Astrocyte of the spinal cord (primary cell): ENCODE results near the gene MYBPHL.

ENCODE experiments used
- DNase-seq: peaks from one replicate; pipeline ENCODE4 v3.0.0; 2011; ENCODE audit warnings: low read depth, low spot score
- H3K4me3 ChIP-seq: 2 replicates; pipeline ENCODE4 v1.5.1; 2011; ENCODE audit warnings: low read depth, mild to moderate bottlenecking, low read length, moderate library complexity
- in situ Hi-C: cut with HindIII; loops from 2 replicates; pipeline ENCODE4 v1.10.0; 2017; ENCODE audit warnings: low sequenced_read_pairs
- TF ChIP-seq, protein P1 (sequence below): IDR thresholded peaks from 2 replicates; pipeline ENCODE4 v1.5.1; 2012; ENCODE audit warnings: low read depth, mild to moderate bottlenecking, low read length, inconsistent platforms

The MYBPHL gene

DNA sequence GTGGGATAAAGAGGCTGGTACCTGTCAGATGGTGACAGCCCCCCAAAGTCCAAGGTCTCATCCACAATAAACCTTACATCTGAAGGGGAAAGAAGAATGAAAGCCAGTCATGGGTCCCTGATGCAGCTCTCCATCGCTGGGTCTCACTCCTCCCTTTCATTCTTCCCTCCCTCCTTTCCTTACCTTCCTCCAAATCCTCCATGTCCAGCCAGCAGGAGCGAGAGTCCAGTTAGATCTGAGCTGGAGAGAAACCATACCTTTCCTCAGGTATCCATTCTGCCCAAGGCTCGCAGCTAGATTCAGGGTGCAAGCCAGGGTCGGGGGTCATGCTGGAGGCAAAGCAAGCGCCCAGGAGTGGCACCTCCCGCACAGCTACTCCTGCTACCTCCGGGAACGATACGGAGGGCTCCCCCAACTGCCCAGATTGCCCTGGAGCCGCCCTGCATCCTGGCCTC is 24.3 kb downstream of the MYBPHL start:
- no peak for DNase-seq
- TF ChIP-seq, protein P1, sequence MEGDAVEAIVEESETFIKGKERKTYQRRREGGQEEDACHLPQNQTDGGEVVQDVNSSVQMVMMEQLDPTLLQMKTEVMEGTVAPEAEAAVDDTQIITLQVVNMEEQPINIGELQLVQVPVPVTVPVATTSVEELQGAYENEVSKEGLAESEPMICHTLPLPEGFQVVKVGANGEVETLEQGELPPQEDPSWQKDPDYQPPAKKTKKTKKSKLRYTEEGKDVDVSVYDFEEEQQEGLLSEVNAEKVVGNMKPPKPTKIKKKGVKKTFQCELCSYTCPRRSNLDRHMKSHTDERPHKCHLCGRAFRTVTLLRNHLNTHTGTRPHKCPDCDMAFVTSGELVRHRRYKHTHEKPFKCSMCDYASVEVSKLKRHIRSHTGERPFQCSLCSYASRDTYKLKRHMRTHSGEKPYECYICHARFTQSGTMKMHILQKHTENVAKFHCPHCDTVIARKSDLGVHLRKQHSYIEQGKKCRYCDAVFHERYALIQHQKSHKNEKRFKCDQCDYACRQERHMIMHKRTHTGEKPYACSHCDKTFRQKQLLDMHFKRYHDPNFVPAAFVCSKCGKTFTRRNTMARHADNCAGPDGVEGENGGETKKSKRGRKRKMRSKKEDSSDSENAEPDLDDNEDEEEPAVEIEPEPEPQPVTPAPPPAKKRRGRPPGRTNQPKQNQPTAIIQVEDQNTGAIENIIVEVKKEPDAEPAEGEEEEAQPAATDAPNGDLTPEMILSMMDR: no peak
- in situ Hi-C loops: no loop called here

DNA sequence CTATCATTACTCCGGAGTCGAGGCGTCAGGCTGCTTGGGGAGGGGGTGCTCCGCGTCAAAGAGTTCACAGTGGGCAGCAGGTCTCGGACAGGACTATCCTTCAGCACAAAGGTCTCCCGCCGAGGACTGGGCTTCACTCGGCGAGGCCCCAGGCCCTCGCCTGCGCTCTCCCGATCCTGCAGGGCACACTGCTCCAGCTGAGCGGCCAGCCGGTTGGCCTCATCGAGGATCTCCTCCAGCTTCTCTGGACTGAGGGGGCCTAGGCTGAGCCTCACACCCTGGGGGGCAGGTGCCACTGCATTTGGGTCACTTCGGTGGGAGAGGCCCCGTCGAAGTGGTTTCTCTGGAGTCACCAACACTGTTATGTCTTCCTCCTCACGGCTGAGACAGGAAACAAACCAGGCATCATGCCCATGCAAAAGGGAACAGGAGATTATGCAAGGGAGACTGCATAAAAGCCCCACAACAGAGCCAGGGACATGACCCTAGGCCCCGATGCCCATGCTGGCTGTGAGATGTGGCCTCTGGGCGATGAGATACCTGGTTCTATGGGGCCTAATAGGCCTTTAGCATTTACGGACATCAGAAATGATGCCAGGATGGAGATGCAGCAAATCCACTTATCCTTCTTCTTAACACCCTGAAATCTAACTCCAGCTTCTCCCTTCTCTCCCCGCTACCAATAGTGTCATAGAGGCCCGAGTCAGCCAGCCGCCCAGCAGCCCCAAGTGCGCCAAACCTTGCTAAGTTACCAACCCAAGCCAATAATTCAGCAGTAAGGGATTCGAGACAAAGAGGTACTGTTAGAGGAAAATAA is 24.9 kb downstream of the MYBPHL start:
- H3K4me3 ChIP-seq: peak overlapping the region; percentile 88
- no peak for DNase-seq
- in situ Hi-C loops: no loop called here
- TF ChIP-seq, protein P1: no peak

More for the DNA sequence above, 24.3 kb downstream of the MYBPHL start:
- peak overlapping the region; percentile 88 for H3K4me3 ChIP-seq

DNA sequence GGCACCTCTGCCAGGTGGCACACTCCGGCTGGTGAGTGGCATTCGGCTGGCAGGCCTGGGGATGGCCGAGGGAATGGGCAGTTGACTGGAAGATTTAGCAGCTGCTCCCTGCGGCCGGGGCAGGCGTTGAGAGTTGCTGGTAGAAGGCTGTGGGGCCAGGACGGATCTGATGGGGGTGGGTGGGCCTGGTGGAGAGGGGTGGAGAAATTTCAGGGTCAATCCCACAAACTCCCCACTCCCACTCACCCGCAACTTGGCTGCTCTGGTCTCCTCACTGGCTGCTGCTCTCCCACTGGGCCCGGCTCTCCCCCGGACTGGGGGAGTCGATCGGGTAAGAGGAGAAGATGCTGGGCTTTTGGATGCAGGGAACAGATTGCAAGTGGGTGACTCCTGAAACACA is 25.9 kb downstream of the MYBPHL start:
- H3K4me3 ChIP-seq: no peak overlapping the region
- TF ChIP-seq, protein P1: no peak
- in situ Hi-C loops: no loop called here
- DNase-seq: no peak

DNA sequence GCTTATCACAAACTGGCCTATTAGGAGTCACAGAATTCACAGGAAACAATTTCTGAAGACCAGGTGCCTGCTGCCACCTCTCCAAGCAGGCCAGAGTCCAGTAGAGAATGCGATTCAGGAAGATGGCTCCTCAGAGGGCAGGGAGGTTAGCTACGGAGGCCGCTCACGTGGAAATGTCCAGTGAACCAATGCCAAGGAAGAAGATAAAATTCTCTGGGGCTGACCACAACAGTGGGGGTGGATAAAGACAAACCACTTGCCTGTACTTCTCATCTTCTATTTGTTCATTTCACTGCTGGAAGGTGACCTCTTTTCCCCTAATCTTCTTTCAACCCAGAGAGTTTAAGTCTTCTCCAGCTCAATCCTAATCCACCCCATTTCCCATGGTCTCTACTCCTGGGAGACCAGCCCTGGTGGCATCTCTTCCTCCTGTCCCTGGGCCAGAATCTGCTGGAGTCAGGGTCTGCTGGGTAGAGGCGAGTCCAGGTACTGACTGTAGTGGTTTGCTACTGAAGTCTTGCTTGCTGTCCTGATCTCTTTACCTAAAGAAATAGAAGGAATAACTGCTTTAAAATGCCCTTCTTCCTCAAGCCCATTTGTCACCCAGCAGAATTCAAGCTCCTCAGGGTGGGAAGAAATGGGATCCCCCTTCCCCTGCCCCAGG is 27.1 kb downstream of the MYBPHL start:
- DNase-seq: no peak
- in situ Hi-C loops: no loop called here
- H3K4me3 ChIP-seq: no peak overlapping the region
- TF ChIP-seq, protein P1: no peak

DNA sequence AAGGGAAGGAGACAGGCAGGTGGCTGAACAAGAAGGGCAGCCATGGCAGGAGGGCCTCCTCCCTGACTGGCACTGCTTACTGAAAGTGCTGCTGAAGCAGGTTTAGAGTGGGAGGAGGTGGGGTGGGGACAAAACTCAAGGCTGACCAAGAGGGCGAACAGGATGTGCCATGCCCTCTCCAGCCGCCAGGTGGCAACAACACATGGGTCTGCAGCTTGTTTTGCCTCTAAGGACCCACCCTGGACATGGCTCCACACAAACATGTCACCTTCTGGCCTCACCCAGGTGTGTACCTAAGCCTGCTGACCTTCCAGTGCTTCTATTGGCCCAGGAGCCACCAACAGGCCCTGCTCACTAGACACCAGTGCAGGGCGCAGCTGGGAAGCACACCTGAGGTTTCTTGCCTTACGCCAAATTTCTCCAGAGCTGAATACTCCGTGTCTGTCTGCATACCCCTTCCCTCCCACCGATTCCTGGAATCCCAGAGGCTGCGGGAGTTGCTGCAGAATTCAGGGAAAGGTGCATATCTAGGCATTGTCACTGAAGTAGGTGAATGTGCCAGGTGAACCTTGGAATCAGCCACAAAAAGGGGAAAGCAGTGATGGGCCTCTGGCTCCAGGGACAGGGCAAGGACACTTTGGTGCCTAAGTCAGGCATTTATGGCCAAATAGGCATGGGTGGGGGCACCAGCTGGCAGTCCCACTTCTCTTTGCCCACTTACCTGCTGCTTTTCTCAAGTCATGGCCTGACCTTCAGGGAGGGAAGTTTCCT is 29.2 kb downstream of the MYBPHL start:
- peak; percentile 58 for DNase-seq
- TF ChIP-seq, protein P1: peak; percentile 93
- in situ Hi-C loops: no loop called here
- H3K4me3 ChIP-seq: no peak overlapping the region

DNA sequence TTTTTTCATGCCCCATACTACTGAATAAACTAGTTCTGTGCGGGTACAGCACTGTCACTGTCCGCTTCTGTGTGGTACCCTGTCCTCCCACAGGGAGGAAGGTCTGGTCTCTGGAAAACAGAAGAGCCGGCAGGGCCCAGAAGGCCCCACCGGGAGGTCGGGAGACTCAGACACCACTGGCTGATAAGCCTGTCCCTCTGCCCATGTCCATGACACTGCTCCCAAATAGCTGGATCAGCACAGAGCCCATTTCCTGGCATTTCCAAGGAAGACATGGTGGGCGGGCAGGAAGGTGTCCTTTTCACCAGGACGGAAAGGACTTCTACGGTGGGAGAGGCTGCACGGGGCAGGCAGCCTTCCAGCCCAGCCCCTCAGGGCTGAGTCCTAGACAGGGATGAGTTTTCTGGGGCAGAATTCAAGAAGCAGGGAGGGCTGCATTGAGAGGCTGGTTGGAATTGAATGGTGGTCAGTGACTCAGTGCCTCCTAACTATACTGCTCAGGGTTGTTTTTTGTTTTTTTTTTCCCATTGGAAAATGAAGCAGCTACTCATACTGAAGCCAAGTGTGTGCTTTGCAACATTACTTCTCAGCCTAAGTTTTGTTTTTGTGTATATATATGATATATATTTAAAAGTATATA is 31.0 kb downstream of the MYBPHL start:
- TF ChIP-seq, protein P1: no peak
- no peak overlapping the region for H3K4me3 ChIP-seq
- peak; percentile 74 for DNase-seq
- in situ Hi-C loops: no loop called here
